NCI-H1048 (cell line): ENCODE measurements around the gene ROBO2.

Experiments
- DNase-seq: peaks from one replicate; lab custom pipeline; 2025; lab: John Stamatoyannopoulos, UW

ROBO2 gene

DNA sequence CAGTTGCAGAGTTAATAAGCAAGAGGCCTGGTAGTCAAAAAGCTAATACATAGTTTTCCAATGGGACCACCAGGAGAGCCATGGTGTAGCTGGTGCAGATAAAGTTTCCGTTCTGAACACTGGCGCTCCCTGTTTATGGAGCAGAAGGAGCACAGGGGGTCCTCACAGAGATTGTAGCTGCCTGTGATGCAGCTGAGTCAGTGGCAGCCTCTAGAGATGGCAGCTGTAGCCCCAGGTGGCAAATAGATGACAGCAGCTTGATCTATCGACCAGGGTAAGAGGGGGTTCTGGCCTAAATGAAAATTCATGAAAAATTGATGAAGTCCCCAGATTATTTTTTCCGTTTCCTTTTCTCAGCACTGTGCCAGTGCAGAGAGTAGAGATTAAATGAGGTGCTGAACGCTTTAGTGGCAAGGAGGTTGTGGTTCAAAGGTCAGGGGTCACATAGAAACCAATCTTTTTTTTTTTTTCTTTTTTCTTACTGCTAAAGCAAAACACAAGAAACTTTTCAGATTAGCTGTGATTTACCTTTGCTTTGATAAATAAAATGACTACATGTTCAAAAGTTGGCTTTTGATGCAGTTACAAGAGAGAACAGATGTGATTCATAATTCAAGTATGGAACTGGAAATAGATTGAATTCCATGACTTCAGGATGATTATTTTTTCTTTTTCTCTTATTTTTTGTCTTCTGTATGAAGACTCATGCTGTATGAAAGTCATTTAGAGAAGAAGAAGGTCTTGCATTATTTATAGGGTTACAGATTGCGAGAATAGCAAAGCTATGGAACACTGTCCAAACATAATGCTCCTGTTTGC lies 63.3 kb downstream of the ROBO2 start:
- DNase-seq = no peak

GRCh38 chr3:77122652-77123051 lies 82.8 kb downstream of the ROBO2 start:
- no peak for DNase-seq

- DNase-seq = no peak
These were observed 86.1 kb downstream of the ROBO2 start for GRCh38 chr3:77125966-77126365.

DNA sequence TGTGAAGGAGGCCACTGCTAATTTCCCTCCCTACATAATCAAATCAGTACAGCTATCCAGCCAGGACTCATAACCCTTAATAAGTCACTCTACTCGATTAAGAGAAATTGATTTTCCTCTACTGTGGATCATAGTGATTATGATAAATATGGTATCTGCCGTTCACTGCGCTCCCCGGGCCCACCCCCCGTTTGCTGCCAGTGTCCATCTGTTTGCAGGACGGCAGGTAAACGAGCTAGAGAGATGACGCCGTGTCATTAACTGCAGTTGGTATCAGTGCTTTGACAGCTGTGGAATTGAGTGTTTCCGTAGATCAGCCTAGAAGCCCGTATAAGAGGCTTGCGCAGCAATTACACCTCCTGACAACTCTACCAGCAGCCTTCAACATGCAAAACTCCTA lies 94.9 kb downstream of the ROBO2 start:
- no peak for DNase-seq

DNA sequence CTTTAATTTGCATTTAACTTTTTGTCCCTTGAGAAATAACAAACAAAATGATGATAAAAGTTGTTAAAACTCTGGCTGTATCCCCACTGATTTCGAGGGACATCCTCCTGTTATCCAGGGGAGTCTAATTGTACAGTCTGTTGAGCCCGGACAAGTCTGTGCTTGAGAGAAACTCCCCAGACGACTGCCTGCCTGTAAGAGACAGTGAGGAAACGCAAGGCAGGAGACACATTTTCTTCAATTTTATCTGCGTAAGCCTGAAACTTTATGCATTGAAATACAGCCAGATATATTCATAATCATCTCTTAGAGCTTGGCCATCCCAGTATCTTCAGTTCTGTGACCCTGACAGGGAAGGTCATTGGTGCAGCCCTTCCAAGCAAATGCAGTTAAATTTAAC lies 97.7 kb downstream of the ROBO2 start:
- no peak for DNase-seq

GRCh38 chr3:77139624-77140023 lies 99.7 kb downstream of the ROBO2 start:
- no peak for DNase-seq

GRCh38 chr3:77141423-77141822 lies 101.5 kb downstream of the ROBO2 start:
- DNase-seq = no peak

DNA sequence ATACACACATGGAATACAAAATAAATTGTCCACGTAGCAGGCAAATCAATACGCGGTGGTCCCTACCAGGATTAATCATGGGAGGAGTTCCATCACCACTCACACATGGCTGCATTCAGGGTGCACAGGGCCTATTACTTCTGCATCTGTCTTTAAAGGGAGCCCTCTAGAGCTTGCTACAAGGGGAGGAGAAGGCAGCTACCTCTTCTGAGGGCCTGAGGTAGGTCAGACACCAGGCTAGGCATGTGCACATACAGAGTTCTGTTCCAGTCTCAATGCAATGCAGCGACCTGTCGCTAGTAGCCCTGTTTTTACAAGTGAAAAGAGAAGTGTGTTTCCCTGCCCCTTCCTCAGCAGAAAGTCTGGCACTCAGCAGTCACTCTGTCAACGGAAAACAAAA lies 102.7 kb downstream of the ROBO2 start:
- no peak for DNase-seq

DNA sequence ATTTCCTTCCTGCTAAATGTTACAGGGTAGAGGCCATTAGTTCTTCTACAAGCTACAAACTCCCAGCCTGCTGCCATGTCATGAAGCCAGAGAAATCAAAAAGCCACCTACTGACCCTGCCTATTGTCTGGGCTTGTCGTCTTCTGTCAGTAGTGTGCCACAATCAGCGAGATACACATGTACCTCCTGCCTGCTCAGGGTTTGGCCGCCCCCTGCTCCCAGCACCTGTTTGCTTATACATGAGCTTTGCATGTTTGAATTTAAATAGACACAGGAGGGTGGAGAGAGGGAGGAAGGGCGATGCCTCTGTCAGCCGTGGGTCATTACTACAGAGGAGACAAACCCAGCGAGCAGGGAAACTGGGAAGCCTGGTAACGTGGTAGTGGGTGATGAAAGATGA lies 106.1 kb downstream of the ROBO2 start:
- no peak for DNase-seq

DNA sequence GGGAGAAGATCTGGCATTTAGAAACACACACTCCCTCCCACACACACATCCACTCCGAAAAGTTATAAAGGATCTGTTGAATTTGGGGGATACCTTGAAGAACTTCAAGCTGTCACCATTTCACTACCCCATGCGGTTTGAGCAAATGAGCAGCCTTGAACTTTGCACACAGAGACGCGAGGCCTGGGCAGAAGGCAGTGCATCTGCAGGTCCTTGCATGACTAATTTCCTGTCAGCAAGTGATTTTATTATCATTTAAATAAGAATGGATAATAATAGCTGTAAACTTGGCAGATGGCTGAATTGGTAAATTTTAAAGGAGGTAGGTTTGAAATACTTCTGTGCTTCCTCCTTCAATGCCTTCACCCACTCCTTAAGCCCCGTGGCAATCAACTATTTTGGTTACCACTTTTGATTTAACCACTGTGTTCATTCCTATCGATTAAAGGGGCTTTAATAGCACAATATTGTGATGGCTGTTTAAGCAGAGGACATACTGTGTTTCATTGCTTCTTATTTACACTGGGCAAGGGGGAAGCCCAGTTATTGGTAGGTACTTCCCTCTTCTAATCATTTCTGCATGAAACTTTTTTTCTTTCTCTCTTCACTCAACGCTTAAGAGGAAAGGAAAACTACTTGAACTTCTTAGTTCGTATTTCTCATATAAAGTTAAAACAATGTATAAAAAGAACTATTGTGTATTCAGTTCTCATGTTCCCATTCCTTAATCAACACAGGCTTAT lies 108.1 kb downstream of the ROBO2 start:
- no peak for DNase-seq

GRCh38 chr3:77149382-77149781 lies 109.5 kb downstream of the ROBO2 start:
- no peak for DNase-seq

DNA sequence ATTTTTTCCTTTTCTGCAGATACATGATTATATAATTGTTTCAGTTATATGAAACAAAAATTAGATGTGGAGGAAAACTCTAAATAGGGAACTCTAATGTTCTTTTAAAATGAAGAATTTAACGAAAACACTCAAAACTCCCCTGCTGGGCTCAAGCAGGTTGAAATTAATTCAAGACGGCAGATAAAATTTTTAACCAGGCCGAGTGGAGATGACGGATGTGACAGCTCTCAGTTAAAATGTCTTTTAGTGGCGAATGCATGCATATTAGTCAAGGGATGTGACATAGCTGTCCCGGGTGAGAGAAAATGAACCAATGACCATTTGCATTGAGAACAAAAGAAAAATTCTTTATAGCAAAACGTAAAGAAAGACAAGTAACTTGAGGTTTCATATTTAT lies 110.1 kb downstream of the ROBO2 start:
- no peak for DNase-seq

GRCh38 chr3:77150759-77151158 lies 110.9 kb downstream of the ROBO2 start:
- no peak for DNase-seq

GRCh38 chr3:77158730-77159581 lies 119.1 kb downstream of the ROBO2 start:
- DNase-seq = no peak

DNA sequence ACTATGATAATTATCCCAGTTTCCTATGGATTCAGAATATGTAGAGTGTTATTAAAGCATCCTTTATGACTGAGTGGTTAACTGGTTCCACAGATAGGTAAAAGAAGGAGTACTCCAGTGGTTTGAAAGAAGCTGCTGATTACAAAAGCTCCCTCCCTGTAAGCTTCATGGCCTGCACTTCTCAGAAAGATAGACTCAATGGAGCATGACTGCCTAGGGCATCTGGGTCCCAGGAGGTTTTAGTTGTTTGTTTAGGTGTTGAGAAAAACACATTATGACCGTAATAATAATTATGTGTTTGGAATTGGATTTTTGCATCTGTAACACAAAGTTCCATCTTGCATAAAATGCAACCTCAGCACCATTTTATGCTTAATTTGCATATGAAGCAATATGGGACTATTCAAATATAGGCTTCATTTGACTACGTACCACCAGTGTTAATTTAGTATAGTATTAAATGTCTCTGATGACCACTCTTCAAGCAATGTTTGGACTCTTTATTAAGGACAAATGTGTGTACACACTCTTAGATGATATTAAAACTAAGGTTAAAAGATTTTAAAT lies 121.1 kb downstream of the ROBO2 start:
- DNase-seq = peak; percentile 17

DNA sequence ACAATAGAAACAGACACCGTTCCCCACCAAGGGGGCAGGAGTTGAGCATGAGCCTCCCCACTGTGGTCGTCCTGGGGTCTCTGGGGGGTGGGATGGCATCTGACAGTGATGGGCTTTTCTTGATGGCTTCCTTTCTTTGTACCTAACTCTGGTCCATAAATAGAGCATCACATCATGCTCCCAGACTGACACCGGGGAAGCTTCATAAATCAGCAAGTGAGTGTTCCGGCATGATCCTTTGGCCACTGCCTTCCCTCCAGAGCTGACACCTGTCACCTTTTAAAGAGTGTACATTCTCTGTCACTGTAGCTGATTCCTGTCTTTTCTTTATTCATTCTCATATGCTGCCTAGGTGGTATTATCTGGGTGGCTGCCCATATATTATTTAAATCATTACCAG lies 129.9 kb downstream of the ROBO2 start:
- DNase-seq = no peak

DNA sequence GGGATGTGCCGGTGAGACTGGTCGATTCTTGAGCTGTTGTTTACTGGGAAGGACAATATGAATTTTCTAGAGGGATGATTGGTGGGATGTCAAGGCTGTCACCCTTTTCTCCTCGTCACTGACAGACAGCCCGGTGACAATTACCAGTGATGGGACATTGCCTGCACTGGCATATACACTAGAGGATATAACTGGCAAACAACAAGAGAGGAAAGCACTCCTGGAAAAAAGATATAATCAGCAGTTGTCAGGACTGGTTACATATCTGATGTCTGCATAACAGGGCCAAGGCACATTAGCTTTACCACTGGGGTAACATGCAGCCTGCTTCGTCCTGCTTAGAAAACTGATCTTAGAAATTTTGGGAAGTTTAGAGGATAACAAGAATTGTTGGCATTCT lies 131.1 kb downstream of the ROBO2 start:
- DNase-seq = no peak

- no peak for DNase-seq
These were observed 139.9 kb downstream of the ROBO2 start for GRCh38 chr3:77179762-77180161.

DNA sequence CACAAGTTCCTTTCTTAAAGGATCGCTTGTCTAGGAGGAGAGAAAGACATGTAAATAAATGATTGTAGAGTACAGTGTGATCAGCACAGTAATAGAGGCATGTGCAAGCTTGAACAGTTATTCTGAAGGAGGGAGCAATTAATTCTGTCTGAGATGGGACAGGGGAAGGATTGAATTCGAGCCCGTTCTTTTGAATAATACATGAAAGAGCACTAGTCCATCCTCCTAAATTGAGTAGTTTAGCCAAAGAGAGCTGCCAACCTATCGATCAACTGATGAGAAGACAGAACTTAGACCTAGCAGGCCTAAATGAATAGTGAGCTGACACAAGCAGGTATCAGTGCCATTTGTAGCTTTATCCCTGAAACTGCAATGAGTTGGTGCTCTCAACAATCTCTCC lies 142.4 kb downstream of the ROBO2 start:
- DNase-seq = no peak

- no peak for DNase-seq
These were observed 146.4 kb downstream of the ROBO2 start for GRCh38 chr3:77186319-77186718.

GRCh38 chr3:77186728-77187127 lies 146.8 kb downstream of the ROBO2 start:
- DNase-seq = no peak

GRCh38 chr3:77188210-77188609 lies 148.3 kb downstream of the ROBO2 start:
- no peak for DNase-seq
